Mucosa of rectum (tissue), 2 donors: ENCODE data around the gene ARIH1.
"Not testable (repeated sequence)": the region's sequence is repeated elsewhere in the genome, so short reads cannot be mapped to it uniquely, and the experiment has no call there.

Experiments
- H3K27ac ChIP-seq, 2 donors: one replicate each; pipeline ENCODE4 v1.7.0; 2013; ENCODE audit warnings: inconsistent platforms in 2 of 2, low read depth in 2 of 2, low read length in 2 of 2
- H3K27me3 ChIP-seq, 2 donors: one replicate each; pipeline ENCODE4 v1.7.0; 2013; ENCODE audit warnings: low read length in 2 of 2; ENCODE audit not compliant: control insufficient read depth in 2 of 2, insufficient read depth in 2 of 2
- H3K36me3 ChIP-seq, 2 donors: one replicate each; pipeline ENCODE4 v1.7.0; 2013; ENCODE audit warnings: low read length in 2 of 2; ENCODE audit not compliant: control insufficient read depth in 2 of 2, insufficient read depth in 2 of 2
- H3K4me1 ChIP-seq, 2 donors: one replicate each; pipeline ENCODE4 v1.7.0; 2013; ENCODE audit warnings: low read length in 2 of 2, mild to moderate bottlenecking in 1 of 2; ENCODE audit not compliant: control insufficient read depth in 2 of 2, insufficient read depth in 2 of 2
- H3K4me3 ChIP-seq, 2 donors: one replicate each; pipeline ENCODE4 v1.7.0; 2013; ENCODE audit warnings: low read length in 2 of 2
- H3K9ac ChIP-seq, 2 donors: one replicate each; pipeline ENCODE4 v1.7.0; 2013; ENCODE audit warnings: low read length in 2 of 2, low read depth in 1 of 2, mild to moderate bottlenecking in 1 of 2
- H3K9me3 ChIP-seq, 2 donors: one replicate each; pipeline ENCODE4 v1.7.0; 2013; ENCODE audit warnings: low read length in 2 of 2; ENCODE audit not compliant: control insufficient read depth in 2 of 2
- donor health status: healthy.
- donor health status: Normal muscosa, but diverticular disease.

Gene ARIH1

GRCh38 chr15:72463702-72464101, 10.4 kb upstream of the ARIH1 start:
- H3K4me3 ChIP-seq = no peak overlapping the region
- H3K9me3 ChIP-seq = no peaks in the 10 kb centered on the region

GRCh38 chr15:72464251-72464650, 9.9 kb upstream of the ARIH1 start:
- peaks cover 0 to 4% of the 10 kb centered on the region in 2 donors for H3K4me1 ChIP-seq
- no peaks in the 10 kb centered on the region for H3K9me3 ChIP-seq
- no peaks in the 10 kb centered on the region for H3K27me3 ChIP-seq
- no peaks in the 10 kb centered on the region for H3K36me3 ChIP-seq
- H3K27ac ChIP-seq = no peak overlapping the region
- no peak overlapping the region for H3K9ac ChIP-seq
- no peak overlapping the region for H3K4me3 ChIP-seq

More at GRCh38 chr15:72463702-72464101, 10.4 kb upstream of the ARIH1 start:
- no peaks in the 10 kb centered on the region for H3K36me3 ChIP-seq
- no peak overlapping the region for H3K27ac ChIP-seq
- H3K9ac ChIP-seq = no peak overlapping the region
- H3K27me3 ChIP-seq = no peaks in the 10 kb centered on the region
- H3K4me1 ChIP-seq = peaks cover 0 to 4% of the 10 kb centered on the region in 2 donors

- Histone ChIP-seq H3K4me1 (peaks cover 3 to 7% of the 10 kb centered on the region in 2 donors), H3K27ac (no peak overlapping the region), H3K9ac (no peak overlapping the region), H3K9me3 (no peaks in the 10 kb centered on the region), H3K4me3 (no peak overlapping the region), H3K36me3 (no peaks in the 10 kb centered on the region), H3K27me3 (no peaks in the 10 kb centered on the region)
Observed at GRCh38 chr15:72468103-72468502, 6.0 kb upstream of the ARIH1 start.

GRCh38 chr15:72472992-72473610, 1.0 kb upstream of the ARIH1 start:
- Histone ChIP-seq H3K4me1 (peaks cover 14 to 23% of the 10 kb centered on the region in 2 donors), H3K9me3 (no peaks in the 10 kb centered on the region), H3K36me3 (peaks cover 0 to 3% of the 10 kb centered on the region in 2 donors), H3K27me3 (no peaks in the 10 kb centered on the region), H3K9ac (peak overlapping the region; percentile 100), H3K27ac (peak overlapping the region; percentile 100), H3K4me3 (peak overlapping the region; percentile 85 to 95)

- Histone ChIP-seq H3K4me3 (peak overlapping the region; percentile 85 to 95), H3K9me3 (no peaks in the 10 kb centered on the region), H3K9ac (peak overlapping the region; percentile 84 to 100), H3K4me1 (peaks cover 14 to 23% of the 10 kb centered on the region in 2 donors), H3K27me3 (no peaks in the 10 kb centered on the region), H3K36me3 (peaks cover 3% of the 10 kb centered on the region in 2 donors), H3K27ac (peak overlapping the region; percentile 100)
Observed at GRCh38 chr15:72474466-72474911, 359 bp downstream of the ARIH1 start.

- Histone ChIP-seq H3K9ac (peak overlapping the region; percentile 88 to 100), H3K27ac (peak overlapping the region; percentile 100), H3K36me3 (peaks cover 3% of the 10 kb centered on the region in 2 donors), H3K27me3 (no peaks in the 10 kb centered on the region), H3K4me3 (peak overlapping the region; percentile 85 to 95), H3K9me3 (no peaks in the 10 kb centered on the region), H3K4me1 (peaks cover 14 to 23% of the 10 kb centered on the region in 2 donors)
Observed at GRCh38 chr15:72474912-72475628, 940 bp downstream of the ARIH1 start.

GRCh38 chr15:72475674-72476073, 1.5 kb downstream of the ARIH1 start:
- Histone ChIP-seq H3K27me3 (no peaks in the 10 kb centered on the region), H3K4me3 (peak overlapping the region; percentile 85 to 95), H3K9me3 (no peaks in the 10 kb centered on the region), H3K9ac (peak overlapping the region; percentile 88 to 100), H3K4me1 (peaks cover 14 to 23% of the 10 kb centered on the region in 2 donors), H3K27ac (peak overlapping the region; percentile 100), H3K36me3 (peaks cover 3% of the 10 kb centered on the region in 2 donors)

- Histone ChIP-seq H3K4me3 (peak overlapping the region; percentile 85 to 95), H3K4me1 (peaks cover 14 to 23% of the 10 kb centered on the region in 2 donors)
- H3K9ac ChIP-seq, H3K36me3 ChIP-seq, H3K27ac ChIP-seq, H3K27me3 ChIP-seq, H3K9me3 ChIP-seq: not testable (repeated sequence)
Observed at GRCh38 chr15:72476330-72476729, 2.2 kb downstream of the ARIH1 start.

GRCh38 chr15:72481015-72481659, 7.0 kb downstream of the ARIH1 start:
- Histone ChIP-seq H3K4me3 (no peak overlapping the region), H3K36me3 (peaks cover 3% of the 10 kb centered on the region in 2 donors), H3K27ac (no peak overlapping the region), H3K4me1 (peaks cover 8 to 10% of the 10 kb centered on the region in 2 donors), H3K9me3 (no peaks in the 10 kb centered on the region), H3K27me3 (no peaks in the 10 kb centered on the region), H3K9ac (no peak overlapping the region)

- H3K27me3 ChIP-seq = no peaks in the 10 kb centered on the region
- no peak overlapping the region for H3K4me3 ChIP-seq
- no peaks in the 10 kb centered on the region for H3K9me3 ChIP-seq
- no peak overlapping the region for H3K27ac ChIP-seq
- peaks cover 0 to 3% of the 10 kb centered on the region in 2 donors for H3K36me3 ChIP-seq
- no peaks in the 10 kb centered on the region for H3K4me1 ChIP-seq
- no peak overlapping the region for H3K9ac ChIP-seq
Observed at GRCh38 chr15:72482275-72482674, 8.1 kb downstream of the ARIH1 start.
